Measurements from ENCODE around the gene CHAMP1.
A peak's percentile ranks its signal among the peaks of the same experiment; 100 is the strongest.

Gene CHAMP1

GRCh38 chr13:114314074-114314912 lies at the start of gene CHAMP1:
Gene CHAMP1 (plus strand): TSS chr13:114314503. CDS start chr13:114323843, 9,340 bp downstream.
- DNase-seq, result peak; percentile 90

GRCh38 chr13:114264886-114265611 lies 49.3 kb upstream of the CHAMP1 start:
- no peak for DNase-seq

- no peak for DNase-seq
Observed at GRCh38 chr13:114266241-114266640, 48.1 kb upstream of the CHAMP1 start.

- DNase-seq, result peak; percentile 46
Observed at GRCh38 chr13:114268344-114269280, 45.7 kb upstream of the CHAMP1 start.

GRCh38 chr13:114269281-114269770 lies 45.0 kb upstream of the CHAMP1 start:
- no peak for DNase-seq

- no peak for DNase-seq
Observed at GRCh38 chr13:114272977-114273376, 41.3 kb upstream of the CHAMP1 start.

- no peak for DNase-seq
Observed at GRCh38 chr13:114275304-114275703, 39.0 kb upstream of the CHAMP1 start.

- DNase-seq, result no peak
Observed at GRCh38 chr13:114279146-114279545, 35.2 kb upstream of the CHAMP1 start.

- no peak for DNase-seq
Observed at GRCh38 chr13:114279758-114280355, 34.4 kb upstream of the CHAMP1 start.

GRCh38 chr13:114281351-114282040 lies 32.8 kb upstream of the CHAMP1 start, which contains the start of gene UPF3A:
Gene UPF3A (plus strand): TSS chr13:114281601. CDS start chr13:114281640, 39 bp downstream.
- peak; percentile 87 for DNase-seq

GRCh38 chr13:114282041-114282670 lies 32.1 kb upstream of the CHAMP1 start:
- no peak for DNase-seq

- no peak for DNase-seq
Observed at GRCh38 chr13:114283576-114283975, 30.7 kb upstream of the CHAMP1 start.

- DNase-seq, result no peak
Observed at GRCh38 chr13:114284680-114285079, 29.6 kb upstream of the CHAMP1 start.

GRCh38 chr13:114285166-114285808 lies 29.0 kb upstream of the CHAMP1 start:
- DNase-seq, result no peak

GRCh38 chr13:114286808-114287207 lies 27.5 kb upstream of the CHAMP1 start:
- DNase-seq, result no peak

- no peak for DNase-seq
Observed at GRCh38 chr13:114288157-114288591, 26.1 kb upstream of the CHAMP1 start.

- no peak for DNase-seq
Observed at GRCh38 chr13:114296448-114296847, 17.9 kb upstream of the CHAMP1 start.

- no peak for DNase-seq
Observed at GRCh38 chr13:114296902-114297301, 17.4 kb upstream of the CHAMP1 start.

GRCh38 chr13:114298866-114299265 lies 15.4 kb upstream of the CHAMP1 start:
- no peak for DNase-seq

GRCh38 chr13:114299604-114300305 lies 14.5 kb upstream of the CHAMP1 start:
- no peak for DNase-seq
